NOMO-1 treated with DMSO at 0.1 percent for 48 hours (cell line): Measurements from ENCODE around the gene SEMA6A.
"Not testable (repeated sequence)": the region's sequence is repeated elsewhere in the genome, so short reads cannot be mapped to it uniquely, and the experiment has no call there.

Source experiments
- DNase-seq: peaks from one replicate; lab custom pipeline; 2025; ENCODE audit not compliant: unreplicated experiment; lab: John Stamatoyannopoulos, UW

Gene SEMA6A

GRCh38 chr5:116524051-116524904, 50.3 kb downstream of the SEMA6A start:
- no peak for DNase-seq

- DNase-seq: not testable (repeated sequence)
These were observed 51.4 kb downstream of the SEMA6A start for GRCh38 chr5:116523182-116523581.

GRCh38 chr5:116522356-116523136, 52.1 kb downstream of the SEMA6A start:
- DNase-seq: no peak

- DNase-seq: no peak
These were observed 53.3 kb downstream of the SEMA6A start for GRCh38 chr5:116521173-116521872.

GRCh38 chr5:116520771-116521170, 53.9 kb downstream of the SEMA6A start:
- no peak for DNase-seq

GRCh38 chr5:116518423-116518822, 56.2 kb downstream of the SEMA6A start:
- DNase-seq: no peak

GRCh38 chr5:116517488-116517887, 57.1 kb downstream of the SEMA6A start:
- no peak for DNase-seq

GRCh38 chr5:116516021-116516420, 58.6 kb downstream of the SEMA6A start:
- no peak for DNase-seq

- DNase-seq: no peak
These were observed 60.1 kb downstream of the SEMA6A start for GRCh38 chr5:116514421-116514970.

- DNase-seq: no peak
These were observed 64.1 kb downstream of the SEMA6A start for GRCh38 chr5:116510517-116510916.

GRCh38 chr5:116509483-116510244, 65.0 kb downstream of the SEMA6A start:
- no peak for DNase-seq

- DNase-seq: no peak
These were observed 65.8 kb downstream of the SEMA6A start for GRCh38 chr5:116508835-116509234.

GRCh38 chr5:116507941-116508655, 66.5 kb downstream of the SEMA6A start:
- no peak for DNase-seq

- DNase-seq: no peak
These were observed 67.5 kb downstream of the SEMA6A start for GRCh38 chr5:116507051-116507537.

- DNase-seq: no peak
These were observed 68.1 kb downstream of the SEMA6A start for GRCh38 chr5:116506488-116506887.

- DNase-seq: no peak
These were observed 69.9 kb downstream of the SEMA6A start for GRCh38 chr5:116504593-116505166.

GRCh38 chr5:116502616-116503015, 72.0 kb downstream of the SEMA6A start:
- DNase-seq: no peak

- DNase-seq: no peak
These were observed 72.5 kb downstream of the SEMA6A start for GRCh38 chr5:116502138-116502537.

GRCh38 chr5:116498503-116499048, 76.0 kb downstream of the SEMA6A start:
- DNase-seq: no peak
